Placental pericyte (primary cell): ENCODE results near the gene ZDHHC19. TPM values are rescaled to one million over a fixed set of nuclear protein-coding genes. Genes with fewer than 3 reads are reported as not detected.

Experiments used
- small RNA-seq: library from RNA; depleted of rRNA; stranded (forward); fragments of <200 nt; gene quantifications from one replicate; pipeline ENCODE3, GENCODE V24; 2012; ENCODE audit warnings: low replicate concordance
- total RNA-seq: library from RNA; depleted of rRNA; stranded (reverse); fragments of >200 nt; gene quantifications from 2 replicates; pipeline ENCODE4 v1.2.3, GENCODE V29; 2012

Gene ZDHHC19, protein sequence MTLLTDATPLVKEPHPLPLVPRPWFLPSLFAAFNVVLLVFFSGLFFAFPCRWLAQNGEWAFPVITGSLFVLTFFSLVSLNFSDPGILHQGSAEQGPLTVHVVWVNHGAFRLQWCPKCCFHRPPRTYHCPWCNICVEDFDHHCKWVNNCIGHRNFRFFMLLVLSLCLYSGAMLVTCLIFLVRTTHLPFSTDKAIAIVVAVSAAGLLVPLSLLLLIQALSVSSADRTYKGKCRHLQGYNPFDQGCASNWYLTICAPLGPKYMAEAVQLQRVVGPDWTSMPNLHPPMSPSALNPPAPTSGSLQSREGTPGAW
- not detected in 2 replicates for total RNA-seq

DNA sequence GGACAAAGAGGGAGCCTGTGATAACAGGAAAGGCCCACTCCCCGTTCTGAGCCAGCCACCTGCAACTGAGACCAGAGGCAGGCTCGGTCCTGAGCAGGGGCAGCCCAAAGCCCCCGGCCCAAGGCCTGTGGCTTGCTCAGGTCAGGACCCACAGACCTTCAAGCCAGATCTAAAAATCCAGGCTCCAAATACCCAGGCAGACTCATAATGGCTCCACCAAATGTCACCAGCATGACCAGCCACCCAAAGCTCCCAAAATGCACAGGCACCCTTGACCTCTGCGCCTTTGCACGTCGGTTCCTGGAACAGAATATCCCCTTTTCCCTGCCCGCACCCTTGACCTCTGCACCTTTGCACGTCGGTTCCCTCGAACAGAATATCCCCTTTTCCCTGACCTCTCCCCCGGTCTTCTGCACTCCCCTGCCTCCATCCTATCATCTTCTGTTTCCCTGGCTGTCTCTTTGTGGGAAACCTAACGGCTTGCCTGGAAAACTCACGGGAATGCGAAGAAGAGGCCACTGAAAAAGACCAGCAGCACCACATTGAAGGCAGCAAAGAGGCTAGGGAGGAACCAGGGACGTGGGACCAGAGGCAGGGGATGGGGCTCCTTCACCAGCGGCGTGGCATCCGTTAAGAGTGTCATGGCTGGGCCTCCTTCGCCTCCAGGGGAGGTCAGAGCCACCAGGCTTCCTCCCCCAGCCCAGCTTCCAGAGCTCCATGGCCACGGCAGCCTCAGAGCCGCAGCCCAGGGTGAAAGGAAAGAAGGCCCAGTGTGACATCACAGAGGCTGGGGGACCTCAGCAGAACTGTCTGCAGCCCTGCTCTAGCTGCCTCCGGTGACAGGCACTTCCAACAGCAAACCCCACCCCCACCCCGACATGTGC, at the start of gene ZDHHC19:
Gene ZDHHC19 (minus strand): TSS at position 728 of the 884 bp plus-strand sequence. CDS start 85 bp downstream, at position 643.

DNA sequence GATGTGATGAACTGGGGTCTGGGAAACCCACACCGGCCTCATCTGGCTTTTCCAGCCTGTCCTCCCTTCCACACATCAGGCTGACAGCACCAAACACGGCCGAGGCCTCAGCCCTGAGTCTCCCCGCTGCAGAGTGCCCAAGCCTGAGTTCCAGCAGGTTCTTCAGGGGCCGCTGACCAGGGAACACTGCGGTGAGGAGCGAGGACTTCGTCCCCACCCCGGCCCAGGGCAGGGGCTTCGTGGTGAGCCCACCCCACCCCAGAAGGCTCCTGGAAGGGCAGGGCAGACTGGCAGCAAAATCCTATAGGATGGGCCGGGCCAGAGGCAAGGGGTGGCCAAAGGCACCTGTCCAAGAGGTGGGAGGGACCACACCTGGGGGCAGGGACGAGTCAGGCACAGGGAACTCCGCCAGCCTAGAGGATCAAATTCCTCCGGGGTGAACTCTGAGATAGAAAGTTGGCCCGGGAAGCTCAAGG, 4.9 kb upstream of the ZDHHC19 start, which contains the start of gene SLC51A:
Gene SLC51A (plus strand): TSS at position 446 of the 476 bp plus-strand sequence. CDS start 179 bp downstream, outside the sequence.

Small RNA genes within 50 kb of the gene (small RNA-seq; reads per million reads assigned to genes)
- not detected for gene RF00019

Other genes starting within 250 kb of the ZDHHC19 start
- 183 and 190 TPM in 2 replicates for gene TFRC, start 129.3 kb downstream of the ZDHHC19 start, total RNA-seq
- not detected in 2 replicates for gene SLC51A, start 5.1 kb upstream of the ZDHHC19 start, total RNA-seq
- 112 and 126 TPM in 2 replicates for gene PCYT1A, start 76.3 kb upstream of the ZDHHC19 start, total RNA-seq
- 2.0 and 4.6 TPM in 2 replicates for gene DYNLT2B, start 106.8 kb upstream of the ZDHHC19 start, total RNA-seq
- 0.72 and 1.1 TPM in 2 replicates for gene TM4SF19, start 127.0 kb upstream of the ZDHHC19 start, total RNA-seq
- gene UBXN7, start 221.0 kb upstream of the ZDHHC19 start, total RNA-seq: 14.9 and 19.6 TPM in 2 replicates